HG03280 (cell line): ENCODE data around the gene PHYHIPL.
"Not testable (repeated sequence)": the region's sequence is repeated elsewhere in the genome, so short reads cannot be mapped to it uniquely, and the experiment has no call there.

Source experiments
- ATAC-seq: cut with Tn5 transposase; IDR thresholded peaks from one replicate; pipeline ENCODE4 v1.9.1; 2021; ENCODE audit warnings: mild to moderate bottlenecking, moderate library complexity; ENCODE audit not compliant: unreplicated experiment

The PHYHIPL gene

DNA sequence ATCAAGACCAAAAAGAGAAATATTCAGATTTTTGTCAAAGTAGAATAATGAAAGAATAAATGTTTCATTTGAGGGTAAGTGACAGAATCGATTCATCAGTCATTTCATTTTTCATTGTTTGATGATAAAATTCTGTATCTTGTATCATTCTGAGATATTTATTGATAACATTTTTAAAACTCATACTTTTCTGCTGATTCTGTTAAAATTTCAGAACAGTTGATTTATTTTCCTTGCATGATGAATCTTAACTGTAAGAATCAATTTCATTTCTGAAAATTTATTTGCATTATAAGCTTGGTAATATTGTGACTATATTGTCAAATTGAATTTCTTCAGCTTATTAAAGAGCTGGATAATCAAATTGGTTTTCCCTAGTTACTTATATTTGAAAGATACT is 13.9 kb downstream of the PHYHIPL start:
- no peak for ATAC-seq

DNA sequence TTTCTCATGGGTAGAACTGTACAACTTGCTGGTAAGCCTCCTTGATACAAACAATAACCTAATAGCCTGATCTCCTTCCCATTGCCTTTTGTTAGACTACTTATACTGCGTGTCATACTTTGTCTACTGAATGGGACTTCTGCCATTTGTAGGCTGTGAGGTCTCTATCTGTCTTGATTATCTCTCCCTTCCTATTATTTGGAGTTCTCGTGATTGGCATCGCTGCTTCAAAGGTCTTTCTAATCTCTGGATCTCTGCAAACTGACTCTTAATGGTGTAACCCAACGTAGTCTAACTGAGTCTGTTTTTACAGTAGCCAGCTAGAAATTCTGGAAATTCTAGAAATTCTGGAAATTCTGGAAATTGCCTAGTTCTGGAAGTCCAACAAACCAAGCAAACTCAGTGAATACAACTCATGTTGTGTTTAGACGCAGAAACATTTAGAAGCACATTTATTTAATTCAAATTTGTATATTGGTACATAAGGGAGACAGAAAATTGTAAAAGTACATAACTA is 29.8 kb downstream of the PHYHIPL start:
- no peak for ATAC-seq

DNA sequence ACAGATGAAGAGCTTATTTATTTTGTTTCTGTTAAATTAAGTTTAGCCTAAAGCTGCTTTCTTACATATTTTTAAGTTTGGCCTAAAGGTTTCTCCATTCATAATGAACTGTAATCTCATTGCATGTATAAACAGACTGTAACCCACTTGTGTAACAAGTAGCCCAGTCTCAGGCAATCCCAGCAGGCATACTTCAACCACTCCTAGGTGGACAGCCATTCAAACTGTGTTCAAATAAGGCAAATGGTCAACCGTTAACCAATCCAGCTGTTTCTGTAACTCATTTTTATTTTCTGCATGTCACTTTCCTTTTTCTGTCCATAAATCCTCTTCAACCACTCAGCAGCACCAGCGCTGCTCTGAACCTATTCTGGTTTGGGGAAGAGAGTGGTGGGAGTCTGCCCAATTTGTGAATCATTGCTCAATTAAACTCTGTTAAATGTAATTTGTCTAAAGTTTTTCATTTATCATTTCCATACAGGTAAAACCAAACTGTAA is 35.9 kb downstream of the PHYHIPL start:
- no peak for ATAC-seq

DNA sequence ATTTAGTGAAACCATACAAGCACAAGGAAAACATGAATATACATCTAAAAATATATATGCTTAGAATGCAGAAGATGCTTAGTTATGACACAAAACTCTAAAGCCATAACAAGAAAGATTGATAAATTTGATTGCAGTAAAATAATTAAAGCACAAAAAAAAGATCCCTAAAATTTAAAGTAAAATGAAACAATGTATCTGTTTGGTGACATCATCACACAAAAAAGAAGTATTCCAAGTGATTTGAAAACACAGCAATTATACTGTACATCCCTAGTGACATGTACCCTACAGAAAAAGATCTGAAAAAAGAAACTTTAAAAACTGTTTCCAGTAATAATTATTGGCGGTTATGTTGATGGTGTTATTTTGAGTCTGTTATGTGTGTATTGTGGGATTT is 37.7 kb downstream of the PHYHIPL start:
- no peak for ATAC-seq

DNA sequence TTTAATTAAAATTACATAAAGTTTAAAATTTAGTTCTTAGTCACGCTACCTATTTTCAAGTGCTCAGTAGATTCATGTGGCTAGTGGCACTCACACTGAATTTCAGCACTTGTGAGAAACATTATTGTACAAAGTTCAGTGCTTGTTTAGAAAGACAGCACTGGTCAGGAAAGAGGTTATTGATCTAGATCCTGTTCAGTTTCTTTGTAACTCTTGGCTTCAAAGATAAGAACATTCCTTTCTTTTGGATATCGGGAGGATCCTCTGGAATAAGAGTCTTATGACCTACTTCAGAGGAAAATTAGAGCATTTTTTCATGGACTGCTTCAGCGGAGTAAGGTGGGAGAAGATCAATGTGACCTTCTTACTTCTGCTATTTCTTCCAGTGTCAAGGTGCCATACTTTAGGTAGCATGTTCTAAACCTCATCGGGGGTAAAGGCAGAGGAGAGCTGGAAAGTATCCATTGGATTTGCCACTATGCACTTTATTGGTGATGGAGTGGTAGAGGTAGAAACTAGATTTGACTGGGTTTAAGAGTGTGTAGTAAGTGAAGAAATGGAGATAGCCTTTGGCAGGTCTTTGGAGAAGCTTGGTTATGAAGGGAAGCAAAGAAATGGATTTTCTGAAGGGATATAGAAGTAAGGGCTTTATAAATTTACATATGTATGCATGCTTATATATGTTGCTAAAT is 39.9 kb downstream of the PHYHIPL start:
- no peak for ATAC-seq

DNA sequence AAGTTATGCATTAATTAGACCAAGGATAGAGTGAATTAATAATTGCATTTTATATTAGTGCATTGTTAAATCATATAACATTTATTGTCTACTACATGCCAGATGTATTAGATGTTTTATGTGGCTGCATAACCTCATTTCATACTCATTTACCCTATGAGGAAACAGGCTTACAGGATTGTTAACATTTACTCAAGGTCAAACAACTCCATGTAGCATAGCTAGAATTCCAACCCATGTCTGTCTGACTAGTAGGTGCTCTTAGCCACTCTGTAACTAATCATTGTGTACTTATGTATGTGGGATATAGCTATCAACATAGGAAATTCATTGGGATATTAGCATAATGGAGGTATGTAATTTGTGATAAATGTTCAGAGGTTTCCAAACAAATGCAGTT is 46.3 kb downstream of the PHYHIPL start:
- no peak for ATAC-seq

DNA sequence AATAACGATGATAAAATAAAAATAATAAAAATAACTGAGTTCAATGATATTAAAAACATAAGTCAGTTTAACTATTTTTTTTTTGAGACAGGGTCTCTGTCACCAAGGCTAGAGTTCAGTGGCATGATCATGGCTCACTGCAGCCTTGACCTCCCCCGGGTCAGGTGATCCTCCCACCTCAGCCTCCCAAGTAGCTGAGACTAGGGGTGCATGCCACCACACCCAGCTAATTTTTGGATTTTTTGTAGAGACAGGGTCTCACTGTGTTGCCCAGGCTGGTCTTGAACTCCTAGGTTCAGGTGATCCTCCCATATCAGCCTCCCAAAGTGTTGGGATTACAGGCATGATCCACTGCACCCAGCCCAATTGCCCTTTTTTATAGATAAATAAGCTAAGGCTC is 47.2 kb downstream of the PHYHIPL start:
- ATAC-seq: not testable (repeated sequence)

DNA sequence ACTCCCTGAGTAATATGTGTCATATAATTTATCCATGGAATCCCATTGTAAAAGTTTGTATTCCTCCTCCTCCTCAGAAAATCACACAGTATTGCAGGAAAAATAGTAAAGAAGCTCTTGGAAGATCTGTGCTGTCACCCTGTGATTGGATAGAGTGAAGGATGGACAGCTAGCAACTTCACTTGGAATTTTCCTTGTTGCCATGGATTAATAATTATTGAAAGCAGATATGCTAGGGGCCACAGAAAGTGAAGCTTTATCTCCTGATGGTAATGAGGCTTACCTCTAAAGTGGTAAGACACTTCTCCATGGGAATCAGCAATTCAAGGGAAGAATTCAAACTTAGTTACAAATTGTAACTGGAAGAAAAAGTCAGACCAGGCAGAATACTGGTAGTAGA is 48.8 kb downstream of the PHYHIPL start:
- no peak for ATAC-seq

DNA sequence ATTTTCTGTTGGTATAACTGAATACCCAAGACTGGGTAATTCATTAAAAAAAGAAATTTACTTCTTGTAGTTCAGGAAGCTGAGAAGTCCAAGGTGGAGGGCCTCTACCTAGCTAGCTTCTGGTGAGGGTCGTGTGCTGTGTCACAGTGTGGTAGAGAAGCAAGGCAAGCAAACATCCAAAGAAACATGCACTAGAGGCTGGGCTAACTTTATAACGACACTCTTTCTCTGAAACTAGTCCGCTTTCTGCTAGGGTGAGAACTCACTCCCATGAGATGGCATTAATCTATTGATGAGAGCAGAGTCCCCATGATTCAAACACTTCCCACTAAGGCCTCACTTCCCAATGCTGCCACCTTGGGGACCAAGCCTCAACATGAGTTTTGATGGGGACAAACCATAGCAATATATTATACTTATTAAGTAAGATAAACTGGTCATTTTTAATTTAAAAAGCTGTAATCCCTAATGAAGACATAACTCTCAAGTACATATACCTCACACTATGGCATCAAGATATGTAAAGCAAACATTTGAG is 50.8 kb downstream of the PHYHIPL start:
- no peak for ATAC-seq

DNA sequence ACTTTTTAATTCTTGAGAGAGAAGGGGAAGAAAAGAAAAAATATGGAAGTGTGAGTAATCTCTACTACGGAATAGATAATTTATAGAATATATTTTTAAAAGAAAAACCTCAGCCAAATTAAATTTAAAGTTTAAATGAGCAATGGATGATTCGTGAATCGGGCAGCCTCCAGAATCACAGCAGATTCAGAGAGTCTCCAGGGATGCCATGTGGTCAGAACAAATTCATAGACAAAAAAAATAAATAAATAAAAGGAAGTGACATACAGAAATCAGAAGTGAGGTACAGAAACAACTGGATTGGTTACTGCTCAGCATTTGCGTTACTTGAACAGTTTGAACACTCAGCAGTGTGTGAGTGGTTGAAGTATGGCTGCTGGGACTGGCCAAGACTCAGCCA is 53.0 kb downstream of the PHYHIPL start:
- ATAC-seq: no peak

DNA sequence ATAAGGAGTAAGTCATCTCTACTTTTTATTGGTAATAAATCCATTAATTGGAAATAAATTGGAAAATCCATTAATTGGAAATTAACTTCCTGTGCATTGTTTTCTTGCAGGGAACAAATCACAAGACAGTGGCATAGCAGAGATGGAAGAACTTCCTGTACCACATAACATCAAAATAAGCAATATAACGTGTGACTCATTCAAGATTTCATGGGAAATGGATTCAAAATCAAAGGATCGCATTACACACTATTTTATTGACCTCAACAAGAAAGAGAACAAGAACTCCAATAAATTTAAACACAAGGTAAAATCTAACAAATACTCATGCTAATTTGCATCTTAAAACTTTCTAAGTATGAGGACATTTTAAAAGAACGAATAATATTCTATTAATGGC is 57.8 kb downstream of the PHYHIPL start:
- ATAC-seq: no peak

DNA sequence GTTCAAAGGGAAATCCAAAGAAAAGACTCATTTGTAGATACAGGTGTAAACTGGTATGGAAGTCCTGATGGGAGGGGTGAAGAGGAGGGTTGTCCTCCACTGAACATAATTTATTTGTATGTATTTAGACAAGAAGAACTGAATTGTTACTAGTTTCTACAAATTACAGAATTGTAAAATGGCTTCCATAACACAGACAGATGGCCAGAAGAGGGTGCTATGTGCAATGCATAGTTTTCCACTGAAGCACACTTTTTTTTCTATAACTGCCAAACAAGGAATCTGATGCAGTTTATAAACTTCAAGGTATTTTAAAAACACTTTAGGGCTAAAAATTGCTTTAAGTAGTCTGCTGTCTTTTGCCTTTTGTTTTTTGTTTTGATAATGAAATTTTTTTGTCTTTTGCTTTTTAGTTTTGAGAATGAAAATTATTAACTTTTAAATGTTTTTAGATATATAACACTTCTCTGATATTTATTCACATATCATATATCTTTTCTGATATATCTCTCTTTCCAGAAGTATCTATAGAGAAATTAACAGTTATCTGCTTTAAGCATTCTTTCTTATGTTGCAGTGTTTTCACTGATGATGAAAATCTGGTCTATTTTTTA is 58.5 kb downstream of the PHYHIPL start:
- ATAC-seq: no peak

DNA sequence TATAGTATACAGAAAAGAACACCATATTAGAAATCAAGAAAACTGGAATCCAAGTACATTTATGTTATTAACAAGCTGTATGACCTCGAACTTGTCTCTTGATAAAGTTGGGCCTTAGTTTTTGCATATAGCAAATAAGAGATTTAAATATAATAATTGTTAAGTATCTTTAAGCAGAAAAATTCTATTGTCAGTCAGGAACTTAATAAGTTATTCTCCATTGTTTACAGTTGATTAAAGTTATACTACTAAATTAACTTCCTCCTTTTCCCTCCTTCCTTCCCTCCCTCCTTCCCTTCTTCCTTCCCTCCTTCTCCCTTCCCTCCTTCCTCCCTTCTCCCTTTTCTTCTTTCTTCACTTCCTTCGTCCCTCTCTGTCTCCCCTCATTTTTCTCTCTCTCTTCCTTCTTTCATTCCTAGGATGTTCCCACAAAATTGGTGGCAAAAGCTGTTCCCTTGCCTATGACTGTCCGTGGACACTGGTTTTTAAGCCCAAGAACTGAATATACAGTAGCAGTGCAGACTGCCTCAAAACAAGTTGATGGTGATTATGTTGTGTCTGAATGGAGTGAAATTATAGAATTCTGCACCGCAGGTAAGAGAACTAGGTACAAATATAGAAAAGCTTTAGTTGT is 59.7 kb downstream of the PHYHIPL start:
- ATAC-seq: no peak

DNA sequence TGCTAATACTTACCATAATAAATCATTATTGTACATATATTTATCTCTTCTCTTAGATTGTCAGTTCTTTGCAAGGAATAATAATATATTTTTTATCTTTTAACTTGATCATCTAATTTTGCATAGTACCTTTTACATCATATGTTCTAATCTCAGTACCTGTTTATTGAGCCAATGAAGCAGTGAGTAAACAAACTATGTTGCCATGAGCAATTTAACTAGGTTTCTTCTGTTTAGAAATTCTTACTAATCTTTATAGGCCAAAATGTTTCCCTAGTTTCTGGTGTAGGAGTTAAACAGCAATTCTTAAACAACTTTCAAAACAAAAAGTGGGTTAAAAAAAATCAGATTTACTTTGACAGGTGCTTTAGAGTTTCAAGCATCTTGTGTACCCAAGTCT is 61.3 kb downstream of the PHYHIPL start:
- no peak for ATAC-seq

DNA sequence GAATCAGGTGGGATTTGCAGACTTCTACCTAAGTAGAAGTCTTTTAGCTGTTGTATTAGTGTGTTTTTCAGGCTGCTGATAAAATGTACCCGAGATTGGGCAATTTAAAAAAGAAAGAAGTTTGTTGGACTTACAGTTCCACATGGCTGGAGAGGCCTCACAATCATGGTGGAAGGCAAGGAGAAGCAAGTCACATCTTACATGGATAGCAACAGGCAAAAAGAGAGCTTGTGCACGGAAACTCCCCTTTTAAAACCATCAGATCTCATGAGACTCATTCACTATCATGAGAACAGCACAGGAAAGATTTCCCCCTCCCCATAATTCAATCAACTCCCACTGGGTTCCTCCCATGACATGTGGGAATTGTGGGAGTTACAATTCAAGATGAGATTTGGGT is 62.7 kb downstream of the PHYHIPL start:
- not testable (repeated sequence) for ATAC-seq

DNA sequence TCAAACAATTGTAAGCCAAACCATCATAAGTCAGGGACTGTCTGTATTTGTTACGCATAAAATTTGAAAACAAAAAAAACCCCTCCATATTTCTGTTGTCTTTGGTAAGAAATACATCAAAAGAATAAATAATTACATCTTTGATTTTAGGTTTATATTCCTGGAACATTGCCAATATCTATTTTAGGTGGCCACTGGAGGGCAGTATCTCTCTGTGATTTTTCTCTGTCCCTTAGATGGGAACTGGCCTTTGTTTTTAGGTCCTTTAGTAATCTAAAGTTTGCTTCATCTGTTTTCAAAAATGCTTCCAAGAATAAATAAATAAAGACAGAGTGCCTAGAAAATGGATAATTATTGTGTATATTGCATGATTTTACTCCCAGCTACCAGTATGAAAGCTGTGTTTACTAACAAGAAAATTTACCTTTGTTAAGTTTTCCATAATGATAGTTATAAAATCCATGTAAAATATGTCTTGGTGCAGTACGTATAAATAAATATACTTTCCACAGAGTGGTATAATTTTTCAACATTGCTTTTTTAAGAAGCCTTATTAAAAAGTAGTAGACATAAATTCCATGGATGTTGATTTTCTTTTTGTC is 64.2 kb downstream of the PHYHIPL start:
- no peak for ATAC-seq

DNA sequence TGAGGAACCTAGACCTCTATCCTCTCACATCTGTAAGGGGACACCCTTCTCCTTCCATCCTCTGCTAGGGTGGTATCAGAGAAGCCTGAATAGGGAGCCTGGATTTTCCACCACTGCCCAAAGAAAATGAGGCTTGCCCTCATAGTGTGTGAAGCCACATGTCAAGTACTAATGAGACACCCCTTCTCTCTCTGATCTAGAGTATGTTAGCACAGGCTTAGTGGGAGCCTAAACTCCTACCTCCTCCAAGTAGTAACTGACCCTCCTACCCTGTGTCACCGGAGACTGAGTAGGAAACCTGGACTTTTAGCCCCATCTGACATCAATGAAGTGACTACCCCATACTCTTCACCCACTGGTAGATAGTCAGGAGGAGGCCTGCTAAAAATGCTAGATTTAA is 65.6 kb downstream of the PHYHIPL start:
- ATAC-seq: no peak

DNA sequence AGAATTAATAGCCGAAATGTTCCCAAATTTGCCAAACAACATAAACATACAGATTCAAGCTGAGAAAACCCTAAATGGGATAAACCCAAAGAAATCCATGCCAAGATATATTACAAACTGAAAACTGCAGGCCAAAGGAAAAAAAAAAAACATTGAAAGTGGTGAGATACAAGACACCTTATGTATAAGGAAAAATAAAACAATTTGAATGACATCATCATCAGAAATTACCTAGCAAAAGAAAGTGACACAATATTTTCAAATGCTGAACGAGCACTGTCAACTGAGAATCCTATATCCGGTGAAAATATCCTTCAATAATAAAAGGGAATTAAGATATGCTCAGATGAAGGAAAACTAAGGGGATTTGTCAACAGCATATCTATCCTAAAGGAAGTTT is 66.5 kb downstream of the PHYHIPL start:
- no peak for ATAC-seq

DNA sequence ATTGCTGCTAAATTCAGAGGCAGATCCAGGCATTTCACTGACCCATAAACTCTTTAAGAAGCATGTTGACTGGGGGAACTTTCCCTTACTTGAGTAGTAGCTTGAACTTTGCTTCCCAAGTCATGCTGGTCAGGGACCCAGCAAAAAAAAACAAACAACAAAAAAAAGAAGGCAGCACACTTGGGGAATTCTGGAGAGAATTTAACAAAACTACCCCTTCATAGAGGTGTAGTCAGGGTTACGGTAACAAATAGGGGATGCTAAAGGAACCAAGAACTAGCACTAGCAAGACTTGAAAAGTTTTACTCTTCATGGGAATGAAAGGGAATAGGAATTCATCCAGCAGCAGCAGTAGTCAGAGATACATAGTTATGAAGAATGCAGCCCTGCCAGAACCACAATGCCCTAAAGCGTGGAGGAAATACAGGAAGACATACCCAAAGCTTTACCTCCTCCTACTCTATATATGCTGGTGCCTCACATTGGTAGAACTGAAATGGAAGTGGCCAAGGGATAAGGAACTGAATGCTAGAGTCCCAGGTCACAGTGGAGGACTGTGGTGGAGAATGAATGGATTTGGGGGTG is 67.3 kb downstream of the PHYHIPL start:
- no peak for ATAC-seq

DNA sequence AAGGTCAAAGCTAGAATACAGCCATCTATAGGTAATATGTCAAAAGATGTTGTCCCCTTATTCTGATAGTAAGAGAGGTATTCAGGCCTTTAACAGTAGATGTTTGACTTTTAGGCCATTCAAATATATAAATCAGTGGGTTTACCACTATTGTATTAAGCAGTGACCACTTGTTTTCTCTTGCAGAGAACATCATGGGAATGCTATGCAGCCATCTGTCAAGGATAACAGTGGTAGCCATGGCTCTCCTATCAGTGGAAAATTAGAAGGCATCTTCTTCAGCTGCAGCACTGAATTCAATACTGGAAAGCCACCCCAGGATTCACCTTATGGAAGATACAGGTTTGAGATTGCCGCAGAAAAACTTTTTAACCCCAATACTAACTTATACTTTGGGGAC is 68.4 kb downstream of the PHYHIPL start:
- no peak for ATAC-seq

DNA sequence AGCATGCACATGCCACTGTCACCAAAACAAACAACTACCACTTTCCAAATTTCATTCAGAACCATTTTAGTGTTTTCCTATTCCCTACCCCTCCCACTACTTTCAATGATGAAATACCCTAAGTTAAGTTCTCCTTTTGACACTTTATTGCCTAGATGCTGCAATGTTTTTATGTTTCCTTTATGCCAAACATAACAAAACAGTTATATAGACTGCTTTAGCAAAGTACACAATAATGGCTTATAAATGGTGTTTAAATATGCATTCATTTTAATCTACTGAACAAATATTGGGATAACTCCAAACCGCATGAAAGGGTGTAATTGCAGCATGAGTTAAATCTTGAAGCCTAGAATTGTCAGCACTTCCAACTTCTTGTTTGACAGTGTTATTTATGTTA is 69.2 kb downstream of the PHYHIPL start:
- ATAC-seq: no peak
